Activated T-helper 2 cell treated with anti-CD3 and anti-CD28 coated beads, Interferon-gamma antibody, Interleukin-2, Interleukin-4, amounts not matched to agents 10 μg/mL and 5 μg/mL and 100 μg/mL, durations not matched to agents 14 hours and 24 hours and 36 hours (primary cell): ENCODE measurements around the gene CPNE8. TPM values are rescaled to one million over a fixed set of nuclear protein-coding genes. Genes with fewer than 3 reads are reported as not detected.
A peak's percentile ranks its signal among the peaks of the same experiment; 100 is the strongest.

Experiments used
- DNase-seq: peaks from one replicate; pipeline ENCODE4 v3.0.0; 2021; ENCODE audit warnings: low spot score
- H3K27ac Mint-ChIP-seq: one replicate; pipeline ENCODE4 v1.8.0; 2021; ENCODE audit warnings: mixed read lengths
- H3K27me3 Mint-ChIP-seq: one replicate; pipeline ENCODE4 v1.8.0; 2021; ENCODE audit warnings: low read depth, mixed read lengths
- H3K36me3 Mint-ChIP-seq: one replicate; pipeline ENCODE4 v1.8.0; 2021; ENCODE audit warnings: low read depth, mixed read lengths
- H3K4me1 Mint-ChIP-seq: one replicate; pipeline ENCODE4 v1.8.0; 2021; ENCODE audit warnings: low read depth, mixed read lengths
- H3K4me3 Mint-ChIP-seq: one replicate; pipeline ENCODE4 v1.8.0; 2021; ENCODE audit warnings: low read depth, mild to moderate bottlenecking, moderate library complexity, mixed read lengths
- H3K9me3 Mint-ChIP-seq: one replicate; pipeline ENCODE4 v1.8.0; 2021; ENCODE audit warnings: mixed read lengths
- intact Hi-C: fragments of 100-400 bp; cut with micrococcal nuclease; formaldehyde crosslinking; loops from one replicate; pipeline ENCODE4 v1.15.1; 2023
- total RNA-seq: library from RNA; stranded (reverse); gene quantifications from 2 replicates; pipeline ENCODE4 v1.2.3, GENCODE V29; 2022

Gene CPNE8
- total RNA-seq, 1 donor from 2014 or later: 4.7 TPM

DNA sequence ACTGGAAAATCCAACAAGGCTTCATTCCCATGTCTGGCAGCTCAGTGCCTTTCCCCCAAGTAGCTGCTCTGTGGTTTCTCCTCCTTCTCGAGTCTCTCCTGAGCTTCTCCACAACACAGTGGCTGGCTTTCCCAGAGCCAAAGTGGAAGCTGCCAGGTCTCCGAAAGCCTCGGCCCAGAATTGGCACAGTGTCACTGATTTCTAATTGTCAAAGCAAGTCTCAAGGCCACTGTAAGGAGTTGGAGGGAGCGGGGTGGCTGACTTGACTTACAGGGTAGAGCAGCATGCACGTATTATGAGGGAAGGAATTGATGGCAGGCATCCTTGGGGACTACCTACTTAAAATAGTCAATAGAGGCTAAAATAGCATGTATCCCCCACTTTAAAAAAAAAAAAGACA lies 6.7 kb upstream of the CPNE8 start:
- H3K36me3 Mint-ChIP-seq: no peaks in the 10 kb centered on the region
- H3K9me3 Mint-ChIP-seq: no peaks in the 10 kb centered on the region
- no peak overlapping the region for H3K27ac Mint-ChIP-seq
- H3K4me3 Mint-ChIP-seq: no peak overlapping the region
- intact Hi-C loops: no loop called here
- peaks cover 24% of the 10 kb centered on the region for H3K27me3 Mint-ChIP-seq
- DNase-seq: no peak
- peaks cover 3% of the 10 kb centered on the region for H3K4me1 Mint-ChIP-seq

DNA sequence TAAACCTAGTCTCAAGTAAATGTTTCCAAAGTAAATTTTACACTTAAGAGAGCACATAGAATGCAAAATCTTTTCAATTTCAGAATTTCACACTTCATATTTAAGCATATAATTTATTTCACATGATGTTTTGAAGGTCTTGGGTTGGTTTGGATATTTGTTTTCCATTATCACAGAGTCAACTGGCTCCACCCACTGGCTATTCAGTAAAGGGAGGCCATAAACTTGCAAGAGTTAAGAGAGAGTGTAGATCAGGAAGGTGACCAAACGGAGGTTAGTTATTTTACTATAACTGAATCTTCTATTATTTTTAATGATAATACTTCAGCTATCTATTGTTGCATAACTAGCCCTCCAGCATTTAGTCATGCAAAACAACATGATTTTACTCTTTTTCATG lies 6.2 kb upstream of the CPNE8 start:
- no peaks in the 10 kb centered on the region for H3K9me3 Mint-ChIP-seq
- no peaks in the 10 kb centered on the region for H3K36me3 Mint-ChIP-seq
- intact Hi-C loops: no loop called here
- no peak overlapping the region for H3K27ac Mint-ChIP-seq
- no peak overlapping the region for H3K4me3 Mint-ChIP-seq
- DNase-seq: no peak
- peaks cover 7% of the 10 kb centered on the region for H3K4me1 Mint-ChIP-seq
- peaks cover 27% of the 10 kb centered on the region for H3K27me3 Mint-ChIP-seq

DNA sequence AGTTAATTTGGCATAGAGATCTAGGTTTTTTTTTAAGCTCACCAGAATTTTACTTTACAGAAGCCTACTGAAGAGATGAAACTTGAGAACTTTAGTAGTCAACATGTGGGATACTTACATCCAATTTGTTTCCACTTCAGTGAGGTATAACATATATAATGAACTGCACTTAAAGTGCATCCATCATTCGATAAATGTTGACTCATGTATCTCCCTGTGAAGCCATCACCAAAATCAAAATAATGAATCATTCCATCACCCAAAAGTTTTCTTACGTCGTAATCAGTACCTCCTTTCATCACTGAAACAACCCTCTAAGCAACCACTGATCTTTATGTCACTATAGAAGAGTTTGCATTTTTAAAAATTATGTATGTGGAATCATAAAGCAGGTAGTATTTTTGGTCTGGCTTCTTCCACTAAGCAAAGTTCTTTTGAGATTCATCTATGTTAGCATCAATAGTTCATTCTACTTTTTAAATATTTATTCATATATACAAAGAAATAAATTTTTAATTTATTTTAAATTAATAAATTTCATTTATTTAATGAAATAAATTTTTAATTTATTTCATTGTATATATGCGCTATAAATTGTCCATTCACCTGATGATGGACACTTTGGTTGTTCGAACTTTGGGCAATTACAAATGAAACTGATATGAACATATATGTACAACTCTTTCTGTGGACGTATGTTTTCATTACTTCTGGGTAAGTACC lies 2.0 kb upstream of the CPNE8 start:
- Mint-ChIP-seq H3K36me3 (peaks cover 3% of the 10 kb centered on the region), H3K27me3 (peaks cover 19% of the 10 kb centered on the region), H3K9me3 (no peaks in the 10 kb centered on the region), H3K4me3 (peak overlapping the region; percentile 89), H3K27ac (peak overlapping the region; percentile 87), H3K4me1 (peaks cover 26% of the 10 kb centered on the region)
- intact Hi-C loops: loop anchor here (2.0 to 10.0 kb wide), 5 partner anchors 133 to 770 kb away; no protein-coding TSS in a partner anchor
- no peak for DNase-seq

DNA sequence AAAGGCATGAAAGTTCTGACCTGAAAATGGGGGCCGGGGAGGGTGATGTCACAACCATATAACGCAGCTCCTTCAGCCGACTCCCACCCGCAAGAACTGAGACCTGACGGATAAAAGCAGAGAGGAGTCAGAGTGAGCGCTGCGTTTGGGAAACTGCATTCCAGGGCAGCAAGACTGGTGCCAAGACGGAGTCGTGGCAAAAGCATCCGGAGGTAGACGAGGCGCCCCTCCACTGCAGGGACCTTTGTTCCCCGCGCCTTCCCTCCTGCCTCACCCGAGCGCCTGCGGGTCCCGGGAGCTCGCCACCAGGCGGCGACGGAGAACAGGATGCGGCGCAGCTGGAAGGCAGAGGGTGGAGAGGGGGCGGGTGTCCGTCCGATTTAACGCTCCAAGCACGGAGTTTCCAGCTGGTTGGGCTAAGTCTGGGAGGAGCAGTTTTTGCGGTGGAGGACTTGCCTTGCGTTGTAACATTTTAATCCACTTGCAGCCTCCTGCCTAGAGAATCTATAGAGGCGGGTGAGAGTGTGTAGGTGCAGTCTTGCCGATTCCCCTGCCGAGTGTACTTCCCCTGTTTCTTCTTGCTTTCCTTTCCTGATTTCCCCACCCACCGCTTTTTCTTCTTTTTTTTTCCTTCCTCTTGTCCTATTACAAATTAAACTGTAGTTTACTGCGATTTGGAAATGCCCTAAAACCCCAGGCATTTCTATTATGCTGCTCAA lies 1.2 kb upstream of the CPNE8 start:
- DNase-seq: peak; percentile 63
- Mint-ChIP-seq H3K4me1 (peaks cover 30% of the 10 kb centered on the region), H3K9me3 (no peaks in the 10 kb centered on the region), H3K27me3 (peaks cover 19% of the 10 kb centered on the region), H3K4me3 (peak overlapping the region; percentile 89), H3K36me3 (peaks cover 3% of the 10 kb centered on the region), H3K27ac (peak overlapping the region; percentile 87)
- intact Hi-C loops: loop anchor here (1.0 to 10.0 kb wide), 6 partner anchors 132 to 769 kb away; no protein-coding TSS in a partner anchor

DNA sequence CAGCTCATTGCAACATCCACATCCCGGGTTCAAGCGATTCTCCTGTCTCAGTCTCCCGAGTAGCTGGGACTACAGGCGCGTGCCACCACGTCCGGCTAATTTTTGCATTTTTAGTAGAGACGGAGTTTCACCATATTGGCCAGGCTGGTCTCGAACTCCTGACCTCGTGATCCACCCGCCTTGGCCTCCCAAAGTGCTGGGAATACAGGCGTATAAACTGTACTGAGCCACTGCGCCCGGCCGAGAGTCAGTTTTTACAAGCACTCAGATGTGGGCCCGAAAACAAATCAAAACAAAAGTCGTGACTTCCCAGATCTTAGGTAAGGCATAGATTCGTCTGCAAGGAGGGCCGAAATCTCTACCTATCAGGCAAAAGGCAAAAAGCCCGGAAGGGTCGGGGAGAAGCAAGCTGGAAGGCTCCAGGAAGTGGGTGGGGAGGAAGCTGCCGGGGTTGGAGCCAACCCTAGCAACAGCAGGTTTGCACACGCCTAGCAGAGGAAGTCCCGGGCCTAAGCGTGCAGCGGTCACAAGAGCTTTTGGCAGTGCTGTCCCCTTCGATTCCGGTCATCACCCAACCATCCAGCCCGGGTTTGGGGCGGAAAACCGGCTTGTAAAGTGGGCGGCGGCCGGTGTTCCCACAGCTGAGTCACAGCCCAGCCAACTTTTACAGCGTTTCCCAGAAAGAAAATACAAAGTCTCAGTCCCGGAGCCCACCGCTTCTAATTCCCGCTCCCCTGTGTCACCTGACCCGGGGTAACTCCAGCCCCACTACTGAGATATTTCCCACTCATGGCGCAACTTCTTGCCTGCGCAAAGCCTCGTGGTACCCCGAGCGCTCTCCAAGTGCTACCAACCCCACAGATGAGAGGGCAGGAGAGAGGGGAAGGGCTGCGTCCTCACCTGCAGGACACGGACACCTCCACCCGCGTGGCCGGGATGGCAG lies 583 bp downstream of the CPNE8 start:
- intact Hi-C loops: loop anchor here (5.0 to 10.0 kb wide), 4 partner anchors 240 to 768 kb away; partner anchors contain the start of gene KIF21A
- Mint-ChIP-seq H3K9me3 (no peaks in the 10 kb centered on the region), H3K27ac (peak overlapping the region; percentile 90), H3K27me3 (peaks cover 10% of the 10 kb centered on the region), H3K4me3 (peak overlapping the region; percentile 89), H3K36me3 (peaks cover 3% of the 10 kb centered on the region), H3K4me1 (peaks cover 31% of the 10 kb centered on the region)
- DNase-seq: peak; percentile 37

DNA sequence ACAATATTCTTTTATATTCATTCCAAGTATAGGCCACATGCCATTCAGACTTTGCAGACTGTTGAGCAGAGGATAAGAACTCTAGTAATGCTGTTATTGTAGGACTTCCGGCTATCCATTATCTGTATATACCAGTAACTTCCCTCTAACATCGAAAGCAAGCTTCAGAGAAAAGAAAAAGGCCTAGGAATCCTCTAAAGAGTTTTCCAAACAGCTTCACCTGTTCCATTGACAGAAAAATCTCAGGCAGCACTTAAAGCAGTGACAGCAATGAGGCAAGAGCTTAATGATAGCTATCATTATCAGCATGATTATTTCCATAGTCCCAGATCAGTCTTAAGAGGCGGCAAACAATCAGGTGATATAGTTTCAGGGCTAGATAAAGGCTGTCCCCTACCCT lies 1.8 kb downstream of the CPNE8 start:
- Mint-ChIP-seq H3K27me3 (peaks cover 7% of the 10 kb centered on the region), H3K27ac (peak overlapping the region; percentile 46), H3K4me3 (peak overlapping the region; percentile 89), H3K36me3 (peaks cover 3% of the 10 kb centered on the region), H3K9me3 (no peaks in the 10 kb centered on the region), H3K4me1 (peaks cover 31% of the 10 kb centered on the region)
- intact Hi-C loops: loop anchor here (5.0 to 10.0 kb wide), 2 partner anchors 239 to 539 kb away; partner anchors contain the start of gene KIF21A
- DNase-seq: no peak

DNA sequence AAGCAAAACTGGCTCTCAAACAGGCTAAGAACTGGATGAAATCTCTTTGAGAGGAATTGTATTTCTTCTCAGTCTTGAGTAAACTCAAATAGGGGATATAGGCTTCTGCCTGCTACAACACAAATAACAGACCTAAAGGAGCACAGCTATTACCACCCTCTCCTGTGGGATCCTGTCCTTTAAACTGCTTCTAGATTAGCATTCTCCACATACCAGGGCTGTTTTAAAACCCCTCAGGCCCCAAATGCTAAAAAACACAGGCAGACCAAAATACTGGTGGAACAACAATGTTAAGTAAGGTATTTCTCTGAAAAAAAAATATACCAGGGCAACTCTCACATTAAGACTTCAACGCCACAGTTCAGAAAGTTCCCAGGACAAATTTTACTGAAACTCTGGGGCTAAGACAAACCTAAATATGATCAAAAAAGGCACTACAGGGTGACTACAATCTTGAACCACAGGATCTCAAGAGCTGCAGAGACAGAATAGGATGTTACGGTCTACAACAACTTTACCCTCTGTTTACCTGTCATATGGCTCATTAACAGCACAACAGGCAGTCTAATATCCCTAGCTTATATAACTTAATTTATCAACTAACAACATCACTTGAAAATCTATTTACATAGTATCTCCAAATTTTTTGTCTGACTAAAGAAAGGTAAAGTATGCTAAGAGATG lies 7.2 kb downstream of the CPNE8 start:
- intact Hi-C loops: no loop called here
- H3K4me3 Mint-ChIP-seq: no peak overlapping the region
- peaks cover 8% of the 10 kb centered on the region for H3K4me1 Mint-ChIP-seq
- no peak overlapping the region for H3K27ac Mint-ChIP-seq
- H3K27me3 Mint-ChIP-seq: no peaks in the 10 kb centered on the region
- no peak for DNase-seq
- H3K9me3 Mint-ChIP-seq: no peaks in the 10 kb centered on the region
- H3K36me3 Mint-ChIP-seq: no peaks in the 10 kb centered on the region

DNA sequence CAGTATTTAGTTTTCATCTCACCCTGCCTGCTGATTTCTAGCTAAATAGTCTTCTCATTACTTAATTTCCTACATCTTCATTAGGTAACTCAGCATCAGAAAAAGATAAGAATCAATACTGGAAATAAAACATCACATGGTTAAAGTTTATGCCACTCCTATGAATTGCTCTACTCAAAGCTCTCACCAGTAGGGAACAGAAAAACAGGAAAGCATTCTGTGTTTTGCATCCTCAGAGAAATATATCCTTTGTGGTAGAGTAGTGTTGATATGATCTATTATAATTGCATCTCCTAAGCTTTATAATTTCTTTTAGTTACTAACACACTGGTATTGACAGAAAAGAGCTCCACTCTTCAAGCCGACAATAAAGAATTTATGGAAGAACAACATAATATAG lies 9.9 kb downstream of the CPNE8 start:
- intact Hi-C loops: no loop called here
- H3K27ac Mint-ChIP-seq: no peak overlapping the region
- no peaks in the 10 kb centered on the region for H3K36me3 Mint-ChIP-seq

DNA sequence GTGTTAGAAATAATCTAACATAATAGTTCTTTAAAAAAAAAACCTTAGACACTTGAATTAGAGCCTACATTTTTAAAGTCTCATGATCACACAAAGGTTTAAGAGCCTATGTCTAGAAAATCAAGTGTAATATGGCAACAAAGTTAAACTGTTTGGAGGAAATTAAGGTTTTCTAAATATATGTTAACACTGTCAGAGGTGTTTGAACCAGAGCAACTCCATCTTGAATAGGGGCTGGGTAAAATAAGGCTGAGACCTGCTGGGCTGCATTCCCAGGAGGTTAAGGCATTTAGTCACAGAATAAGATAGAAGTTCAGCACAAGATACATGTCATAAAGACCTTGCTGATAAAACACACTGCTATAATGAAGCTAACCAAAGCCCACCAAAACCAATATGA lies 12.4 kb downstream of the CPNE8 start:
- no peak overlapping the region for H3K4me3 Mint-ChIP-seq
- H3K9me3 Mint-ChIP-seq: no peaks in the 10 kb centered on the region
- no peaks in the 10 kb centered on the region for H3K27me3 Mint-ChIP-seq
- H3K27ac Mint-ChIP-seq: no peak overlapping the region
- H3K36me3 Mint-ChIP-seq: no peaks in the 10 kb centered on the region
- intact Hi-C loops: no loop called here
- peaks cover 13% of the 10 kb centered on the region for H3K4me1 Mint-ChIP-seq
- no peak for DNase-seq

More for the DNA sequence above, 9.9 kb downstream of the CPNE8 start:
- Mint-ChIP-seq H3K27me3 (no peaks in the 10 kb centered on the region), H3K4me3 (no peak overlapping the region), H3K9me3 (no peaks in the 10 kb centered on the region), H3K4me1 (peaks cover 11% of the 10 kb centered on the region)
- DNase-seq: no peak

DNA sequence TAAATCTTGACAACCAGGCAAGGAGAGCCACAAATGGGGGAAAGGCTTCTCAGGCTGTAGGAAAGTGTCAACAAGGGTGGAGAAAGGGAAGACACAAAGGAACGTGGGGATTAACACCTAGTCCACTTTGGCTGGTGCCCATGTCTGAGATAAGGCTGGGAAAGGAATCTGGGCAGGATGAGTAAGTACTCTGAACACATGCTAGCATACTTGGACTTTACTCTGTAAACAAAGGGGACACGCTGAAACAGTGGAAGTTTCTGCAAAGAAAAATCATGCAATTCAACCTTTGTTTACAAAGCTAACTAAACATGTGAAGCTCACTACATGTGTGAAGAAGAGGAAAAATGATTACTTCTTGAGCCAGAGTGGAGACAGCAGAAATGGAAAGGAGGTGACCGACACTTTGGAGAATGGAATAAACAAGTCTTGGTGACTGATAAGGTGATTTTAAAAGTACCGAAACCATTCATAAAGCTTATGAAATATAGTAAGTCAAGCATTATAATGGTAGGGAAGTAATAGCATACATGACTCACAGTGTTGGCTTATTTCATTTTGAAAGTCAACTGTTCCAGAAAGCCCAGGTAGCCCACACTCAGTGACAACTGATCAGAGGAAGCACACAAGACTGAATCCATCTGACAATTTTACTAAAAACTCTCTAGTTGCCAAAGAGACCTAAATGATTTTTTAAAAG lies 13.2 kb downstream of the CPNE8 start:
- Mint-ChIP-seq H3K9me3 (no peaks in the 10 kb centered on the region), H3K27ac (no peak overlapping the region), H3K36me3 (no peaks in the 10 kb centered on the region), H3K27me3 (no peaks in the 10 kb centered on the region), H3K4me1 (peaks cover 13% of the 10 kb centered on the region), H3K4me3 (no peak overlapping the region)
- intact Hi-C loops: no loop called here
- DNase-seq: no peak

DNA sequence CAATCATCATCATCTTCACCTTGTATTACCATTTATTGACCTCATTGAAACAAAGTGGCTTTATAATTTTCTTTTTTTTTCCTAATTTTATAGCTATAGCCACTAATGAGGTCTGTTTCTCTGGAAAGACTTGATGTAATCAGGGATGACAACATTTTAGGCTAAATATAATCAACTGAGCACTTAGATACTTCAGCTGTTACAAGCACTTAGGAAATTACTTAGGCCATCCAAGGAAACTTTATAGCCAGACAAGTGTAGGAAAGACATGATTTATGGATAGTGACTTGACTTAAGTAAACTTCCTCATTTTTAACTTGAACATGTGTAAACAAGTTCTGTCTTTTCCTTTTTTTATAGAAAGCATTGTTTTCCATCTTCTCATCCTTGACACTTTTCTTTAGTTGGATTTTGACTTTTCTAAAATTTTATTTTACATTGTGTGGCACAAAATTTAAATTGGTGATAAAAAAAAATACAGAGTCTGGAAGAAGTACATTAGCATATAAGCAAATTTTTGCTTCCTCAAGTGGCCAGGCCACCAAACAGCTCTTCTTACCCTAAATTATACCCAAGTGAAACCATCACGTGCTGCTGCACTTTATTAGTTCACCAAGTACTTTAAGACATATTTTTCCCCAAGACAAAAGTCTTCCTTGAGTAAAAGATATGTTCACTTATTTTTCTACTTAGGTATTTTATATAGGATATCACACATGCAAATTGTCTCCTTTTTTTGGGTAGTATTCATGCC lies 15.1 kb downstream of the CPNE8 start:
- Mint-ChIP-seq H3K27ac (no peak overlapping the region), H3K9me3 (no peaks in the 10 kb centered on the region), H3K4me3 (no peak overlapping the region), H3K4me1 (peaks cover 10% of the 10 kb centered on the region), H3K27me3 (no peaks in the 10 kb centered on the region), H3K36me3 (no peaks in the 10 kb centered on the region)
- intact Hi-C loops: no loop called here
- no peak for DNase-seq
